MG63 (cell line): ENCODE data around the gene NYNRIN. TPM values are rescaled to one million over a fixed set of nuclear protein-coding genes. Genes with fewer than 3 reads are reported as not detected.
"Not testable (repeated sequence)": the region's sequence is repeated elsewhere in the genome, so short reads cannot be mapped to it uniquely, and the experiment has no call there.

ENCODE experiments used
- DNase-seq: peaks from one replicate; pipeline ENCODE4 v3.0.0-alpha.2; 2020
- H3K27me3 ChIP-seq: fragments of 250-450 bp; sonication (Bioruptor Pico); 2 replicates; pipeline ENCODE4 v1.5.1; 2020; ENCODE audit warnings: mild to moderate bottlenecking, moderate library complexity
- H3K36me3 ChIP-seq: fragments of 250-450 bp; sonication (Bioruptor Pico); 2 replicates; pipeline ENCODE4 v1.5.1; 2020; ENCODE audit warnings: mild to moderate bottlenecking, moderate library complexity
- H3K4me3 ChIP-seq: fragments of 250-450 bp; sonication (Bioruptor Pico); 2 replicates; pipeline ENCODE4 v1.5.1; 2020; ENCODE audit warnings: mild to moderate bottlenecking, moderate library complexity
- H3K9me3 ChIP-seq: fragments of 250-450 bp; sonication (Bioruptor Pico); 2 replicates; pipeline ENCODE4 v1.5.1; 2020; ENCODE audit warnings: mild to moderate bottlenecking, moderate library complexity
- total RNA-seq: library from RNA; depleted of rRNA; stranded (reverse); fragments of >200 nt; shearing (Covaris generic); gene quantifications from 2 replicates; pipeline ENCODE4 v1.2.3, GENCODE V29; 2014; ENCODE audit warnings: low replicate concordance

The NYNRIN gene
- total RNA-seq, 1 experiment from 2014 or later = 0.30 TPM

GRCh38 chr14:24367514-24368211, 31.1 kb upstream of the NYNRIN start, which contains the start of gene NFATC4:
NFATC4 (plus strand) TSS chr14:24368184; CDS start chr14:24368341, 157 bp downstream.
- H3K27me3 ChIP-seq = no peaks in the 10 kb centered on the region
- H3K4me3 ChIP-seq = peak within 1 kb of the TSS; percentile 61
- H3K36me3 ChIP-seq = no peaks in the 10 kb centered on the region; the same call in 1 of the 2 replicates
- DNase-seq = peak; percentile 65
- no peaks in the 10 kb centered on the region for H3K9me3 ChIP-seq

GRCh38 chr14:24368212-24368561, 30.6 kb upstream of the NYNRIN start:
- no peaks in the 10 kb centered on the region for H3K27me3 ChIP-seq
- H3K36me3 ChIP-seq = no peaks in the 10 kb centered on the region; the same call in 1 of the 2 replicates
- no peak for DNase-seq
- H3K9me3 ChIP-seq = no peaks in the 10 kb centered on the region
- H3K4me3 ChIP-seq = peak overlapping the region; percentile 61

- DNase-seq = peak; percentile 65
- no peaks in the 10 kb centered on the region for H3K9me3 ChIP-seq
Measured at GRCh38 chr14:24368562-24369252, 30.1 kb upstream of the NYNRIN start.

DNA sequence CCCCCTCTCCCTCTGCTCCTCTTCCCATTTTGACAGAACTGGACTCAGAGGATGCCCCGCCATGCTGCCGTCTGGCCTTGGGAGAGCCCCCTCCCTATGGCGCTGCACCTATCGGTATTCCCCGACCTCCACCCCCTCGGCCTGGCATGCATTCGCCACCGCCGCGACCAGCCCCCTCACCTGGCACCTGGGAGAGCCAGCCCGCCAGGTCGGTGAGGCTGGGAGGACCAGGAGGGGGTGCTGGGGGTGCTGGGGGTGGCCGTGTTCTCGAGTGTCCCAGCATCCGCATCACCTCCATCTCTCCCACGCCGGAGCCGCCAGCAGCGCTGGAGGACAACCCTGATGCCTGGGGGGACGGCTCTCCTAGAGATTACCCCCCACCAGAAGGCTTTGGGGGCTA, 29.3 kb upstream of the NYNRIN start:
- Histone ChIP-seq H3K9me3 (no peaks in the 10 kb centered on the region), H3K36me3 (no peaks in the 10 kb centered on the region; the same call in 1 of the 2 replicates), H3K27me3 (no peaks in the 10 kb centered on the region), H3K4me3 (no peak overlapping the region)
- no peak for DNase-seq

More at GRCh38 chr14:24368562-24369252, 30.1 kb upstream of the NYNRIN start:
- Histone ChIP-seq H3K4me3 (peak overlapping the region; percentile 61), H3K27me3 (no peaks in the 10 kb centered on the region), H3K36me3 (no peaks in the 10 kb centered on the region; the same call in 1 of the 2 replicates)

GRCh38 chr14:24369907-24370687, 28.7 kb upstream of the NYNRIN start:
- H3K9me3 ChIP-seq = no peaks in the 10 kb centered on the region
- DNase-seq = no peak
- no peaks in the 10 kb centered on the region for H3K27me3 ChIP-seq
- no peaks in the 10 kb centered on the region; the same call in 1 of the 2 replicates for H3K36me3 ChIP-seq
- no peak overlapping the region for H3K4me3 ChIP-seq

DNA sequence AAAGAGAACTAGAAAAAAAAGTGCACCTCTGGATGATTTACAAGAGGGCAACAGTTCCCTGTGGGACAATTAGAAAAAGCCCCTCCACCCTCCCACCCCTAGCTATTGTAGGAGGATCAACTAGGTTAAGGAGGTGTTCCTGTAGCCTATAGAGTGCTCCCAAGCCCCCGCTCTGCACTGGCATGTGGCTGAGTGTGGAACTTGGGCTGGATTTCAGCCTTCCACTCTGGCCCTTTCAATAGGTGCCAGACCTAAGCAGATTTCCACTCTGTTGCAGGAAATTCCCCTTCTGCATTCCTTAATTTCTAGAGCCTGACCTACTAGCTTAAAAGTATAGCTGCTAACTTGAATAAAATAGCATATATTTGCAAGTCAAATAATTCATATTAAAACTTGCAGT, 28.1 kb upstream of the NYNRIN start:
- H3K4me3 ChIP-seq = no peak overlapping the region
- no peak for DNase-seq

GRCh38 chr14:24371605-24372004, 27.2 kb upstream of the NYNRIN start:
- H3K36me3 ChIP-seq, H3K4me3 ChIP-seq, H3K9me3 ChIP-seq, DNase-seq, H3K27me3 ChIP-seq: not testable (repeated sequence)

More for the DNA sequence above, 28.1 kb upstream of the NYNRIN start:
- Histone ChIP-seq H3K36me3 (no peaks in the 10 kb centered on the region; the same call in 1 of the 2 replicates), H3K9me3 (no peaks in the 10 kb centered on the region), H3K27me3 (no peaks in the 10 kb centered on the region)

- H3K9me3 ChIP-seq = no peaks in the 10 kb centered on the region
- DNase-seq = peak; percentile 5
- H3K4me3 ChIP-seq = no peak overlapping the region
- H3K27me3 ChIP-seq = no peaks in the 10 kb centered on the region
- H3K36me3 ChIP-seq = no peaks in the 10 kb centered on the region; the same call in 1 of the 2 replicates
Measured at GRCh38 chr14:24372701-24373416, 25.9 kb upstream of the NYNRIN start.

GRCh38 chr14:24376448-24377070, 22.2 kb upstream of the NYNRIN start:
- H3K4me3 ChIP-seq = no peak overlapping the region
- H3K9me3 ChIP-seq = no peaks in the 10 kb centered on the region
- no peaks in the 10 kb centered on the region; the same call in 1 of the 2 replicates for H3K36me3 ChIP-seq
- no peak for DNase-seq
- no peaks in the 10 kb centered on the region for H3K27me3 ChIP-seq

GRCh38 chr14:24377126-24377525, 21.7 kb upstream of the NYNRIN start:
- no peaks in the 10 kb centered on the region for H3K9me3 ChIP-seq
- no peak for DNase-seq
- no peaks in the 10 kb centered on the region for H3K27me3 ChIP-seq
- no peaks in the 10 kb centered on the region; the same call in 1 of the 2 replicates for H3K36me3 ChIP-seq
- no peak overlapping the region for H3K4me3 ChIP-seq

GRCh38 chr14:24377657-24378056, 21.1 kb upstream of the NYNRIN start:
- H3K4me3 ChIP-seq = no peak overlapping the region
- H3K9me3 ChIP-seq = no peaks in the 10 kb centered on the region
- no peaks in the 10 kb centered on the region; the same call in 1 of the 2 replicates for H3K36me3 ChIP-seq
- DNase-seq = no peak
- no peaks in the 10 kb centered on the region for H3K27me3 ChIP-seq

DNA sequence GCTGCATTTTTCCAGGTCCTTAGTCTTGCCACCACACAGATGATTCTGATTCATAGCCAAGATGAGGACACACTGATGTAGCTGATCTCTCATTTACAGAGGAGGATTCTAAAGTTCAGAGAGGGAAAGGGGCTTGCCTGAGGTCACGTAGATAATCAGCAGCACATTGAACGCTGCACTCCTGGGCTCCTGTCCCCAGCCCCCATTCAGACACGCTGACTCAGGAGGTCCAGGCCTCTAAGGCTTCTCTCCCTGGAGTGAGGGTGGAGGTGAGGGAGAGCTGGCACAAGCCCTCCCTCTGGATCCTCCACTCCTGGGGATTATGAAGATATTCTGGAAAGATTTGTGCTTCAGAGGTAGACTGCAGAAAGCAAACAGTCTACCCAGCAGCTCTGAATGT, 20.5 kb upstream of the NYNRIN start:
- H3K36me3 ChIP-seq = no peaks in the 10 kb centered on the region
- DNase-seq = no peak
- H3K4me3 ChIP-seq = no peak overlapping the region
- no peaks in the 10 kb centered on the region for H3K27me3 ChIP-seq
- no peaks in the 10 kb centered on the region for H3K9me3 ChIP-seq

DNA sequence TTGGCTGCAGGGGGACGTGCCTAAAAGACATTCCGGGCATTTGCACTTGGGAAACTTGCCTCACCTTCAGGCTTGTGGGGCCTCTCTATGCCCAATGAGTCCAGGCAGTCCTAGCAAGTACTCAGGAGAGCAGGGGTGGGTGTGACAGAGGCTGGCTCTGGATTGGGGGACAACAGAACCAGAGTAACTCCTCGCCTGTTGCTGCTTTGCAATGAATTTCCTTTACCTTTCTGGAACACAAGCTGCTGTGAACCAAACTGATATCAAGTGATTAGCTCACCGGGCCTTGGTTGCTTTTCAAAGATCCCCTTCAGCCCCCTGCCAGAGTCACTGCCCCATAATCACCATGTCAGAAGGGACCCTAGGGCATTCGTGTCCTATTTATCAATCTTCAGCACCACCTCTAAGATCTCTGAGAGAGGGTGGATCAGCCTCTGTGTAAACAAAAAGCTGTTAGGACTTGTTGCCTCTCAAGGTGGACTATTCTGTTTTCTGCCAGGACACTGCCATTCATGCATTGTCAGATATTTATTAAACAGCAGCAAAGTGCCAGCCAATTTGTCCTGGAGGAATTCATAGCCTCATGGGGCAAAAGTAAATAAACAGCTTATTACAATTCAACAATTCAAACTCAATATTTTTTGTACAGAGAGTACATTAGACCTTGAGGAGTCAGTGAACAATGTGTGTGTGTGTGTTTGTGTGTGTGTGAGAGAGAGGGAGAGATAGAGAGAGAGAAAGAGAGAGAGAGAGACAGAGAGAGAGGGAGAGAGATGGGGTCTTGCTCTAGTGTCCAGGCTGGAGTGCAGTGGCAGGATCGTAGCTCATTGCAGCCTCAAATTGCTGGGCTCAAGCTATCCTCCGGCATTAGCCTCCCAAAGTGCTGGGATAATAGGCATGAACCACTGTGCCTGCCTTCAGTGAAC, 19.6 kb upstream of the NYNRIN start:
- DNase-seq = no peak
- H3K9me3 ChIP-seq = no peaks in the 10 kb centered on the region
- H3K36me3 ChIP-seq = no peaks in the 10 kb centered on the region
- H3K27me3 ChIP-seq = no peaks in the 10 kb centered on the region
- H3K4me3 ChIP-seq = no peak overlapping the region

GRCh38 chr14:24379907-24380730, 18.7 kb upstream of the NYNRIN start:
- no peaks in the 10 kb centered on the region for H3K36me3 ChIP-seq
- H3K27me3 ChIP-seq = no peaks in the 10 kb centered on the region
- DNase-seq = no peak
- H3K4me3 ChIP-seq = no peak overlapping the region
- H3K9me3 ChIP-seq = no peaks in the 10 kb centered on the region
